Suprapubic skin (tissue), 4 donors: ENCODE measurements around the gene G6PC3. TPM values are rescaled to one million over a fixed set of nuclear protein-coding genes. Genes with fewer than 3 reads are reported as not detected.
"Not testable (repeated sequence)": the region's sequence is repeated elsewhere in the genome, so short reads cannot be mapped to it uniquely, and the experiment has no call there.

ENCODE experiments used
- DNase-seq, 2 donors: peaks; one replicate each; pipeline ENCODE4 v3.0.0-alpha.2; 2019; ENCODE audit warnings: low spot score in 2 of 2
- H3K27ac ChIP-seq: fragments of 200-600 bp; sonication (generic); one replicate; pipeline ENCODE4 v1.5.1; 2019
- H3K27me3 ChIP-seq: fragments of 200-600 bp; sonication (generic); one replicate; pipeline ENCODE4 v1.5.1; 2019
- H3K36me3 ChIP-seq: fragments of 200-600 bp; sonication (generic); one replicate; pipeline ENCODE4 v1.5.1; 2019
- H3K4me1 ChIP-seq: fragments of 200-600 bp; sonication (generic); one replicate; pipeline ENCODE4 v1.5.1; 2019
- H3K4me3 ChIP-seq: fragments of 200-600 bp; sonication (generic); one replicate; pipeline ENCODE4 v1.5.1; 2019; ENCODE audit warnings: mild to moderate bottlenecking
- H3K9me3 ChIP-seq: fragments of 200-600 bp; sonication (generic); one replicate; pipeline ENCODE4 v1.5.1; 2019
- CTCF ChIP-seq, 2 donors: fragments of 200-600 bp in 1 of 2; fragments of 450-650 bp in 1 of 2; sonication (generic) in 1 of 2; IDR thresholded peaks; one replicate each; pipeline ENCODE4 v1.5.1; 2016 to 2019; ENCODE audit warnings: antibody characterized with exemption in 2 of 2, mild to moderate bottlenecking in 1 of 2, moderate library complexity in 1 of 2
- EP300 ChIP-seq: sonication (generic); formaldehyde crosslinking; IDR thresholded peaks from one replicate; pipeline ENCODE4 v1.6.1; 2017; ENCODE audit warnings: antibody characterized with exemption
- POLR2A ChIP-seq, 2 donors: fragments of 450-650 bp; IDR thresholded peaks; one replicate each; pipeline ENCODE4 v1.6.1; 2017; ENCODE audit warnings: antibody characterized with exemption in 2 of 2, mild to moderate bottlenecking in 2 of 2, moderate library complexity in 2 of 2
- POLR2AphosphoS5 ChIP-seq, 3 donors: sonication (generic); formaldehyde crosslinking; IDR thresholded peaks; one replicate each; pipeline ENCODE4 v1.6.1; 2017; ENCODE audit warnings: antibody characterized with exemption in 3 of 3
- WGBS: methylation state at CpG from one replicate; pipeline ENCODE4 v1.1.5; 2018; 5-methylcytosine and 5-hydroxymethylcytosine counted together
- total RNA-seq, 4 donors: library from RNA; depleted of rRNA; stranded (reverse); fragments of >200 nt; gene quantifications; one replicate each; pipeline ENCODE4 v1.1.0, GENCODE V29; 2016

Gene G6PC3
- total RNA-seq, 4 donors from 2014 or later: 12.7 to 20.4 (median 15.4) TPM

DNA sequence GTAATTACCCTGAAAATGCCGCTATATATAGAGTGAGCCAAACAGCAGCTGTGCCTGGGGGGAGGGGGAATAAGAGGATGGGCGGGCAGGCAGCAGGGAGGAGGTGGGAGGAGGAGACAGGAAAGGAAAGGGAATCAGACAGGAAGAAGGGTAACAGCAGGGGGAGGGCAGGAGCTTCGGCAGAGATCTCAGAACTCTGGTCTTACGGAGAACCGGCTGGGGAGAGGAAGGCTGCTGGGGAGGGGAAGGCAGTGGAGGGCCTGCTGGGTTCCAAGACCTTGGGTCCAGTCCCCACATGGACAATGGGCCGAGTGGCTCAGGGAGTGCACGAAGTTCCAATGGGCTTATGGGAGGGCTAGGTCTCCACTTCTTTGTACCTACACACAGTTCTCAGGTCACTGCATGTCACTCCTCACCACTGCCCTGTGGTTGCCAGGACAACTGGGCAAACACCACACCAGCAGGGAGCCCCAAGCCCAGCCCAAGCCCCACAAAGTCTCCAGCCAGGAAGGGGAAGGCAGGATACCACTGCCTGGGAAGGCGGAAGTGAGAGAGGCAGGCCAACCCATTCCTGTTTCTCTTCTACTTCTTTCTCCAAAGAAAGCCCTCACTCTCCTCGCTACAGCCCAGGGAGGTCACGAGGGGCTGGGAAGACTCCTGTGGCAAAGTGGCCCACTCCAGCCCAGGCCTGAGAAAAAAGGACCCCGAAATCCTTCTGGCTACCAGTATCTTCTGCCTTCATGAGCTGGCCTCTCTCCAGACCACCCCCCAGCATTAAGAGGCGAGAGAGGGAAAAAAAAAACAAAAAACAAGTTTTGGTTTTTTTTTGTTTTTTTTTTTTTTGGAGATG, 25.3 kb downstream of the G6PC3 start:
- Histone ChIP-seq H3K27ac (peak overlapping the region; percentile 76), H3K27me3 (no peaks in the 10 kb centered on the region), H3K4me1 (peaks cover 46% of the 10 kb centered on the region), H3K9me3 (no peaks in the 10 kb centered on the region), H3K4me3 (peak overlapping the region; percentile 33), H3K36me3 (peaks cover 29% of the 10 kb centered on the region)
- TF ChIP-seq POLR2AphosphoS5 (IDR thresholded peaks at IDR 0.05): no peak
- TF ChIP-seq EP300: no peak
- no peak for TF ChIP-seq POLR2A (IDR thresholded peaks at IDR 0.05)
- no peak for TF ChIP-seq CTCF (IDR thresholded peaks at IDR 0.05)
- WGBS: 24% methylated on average over 11 of the region's 12 CpGs
- no peak for DNase-seq

GRCh38 chr17:44097110-44097958, 26.8 kb downstream of the G6PC3 start:
- Histone ChIP-seq H3K4me3 (no peak overlapping the region), H3K36me3 (peaks cover 14% of the 10 kb centered on the region), H3K9me3 (no peaks in the 10 kb centered on the region), H3K4me1 (peaks cover 55% of the 10 kb centered on the region), H3K27me3 (no peaks in the 10 kb centered on the region), H3K27ac (peak overlapping the region; percentile 76)
- TF ChIP-seq POLR2A (IDR thresholded peaks at IDR 0.05) (no peak), POLR2AphosphoS5 (IDR thresholded peaks at IDR 0.05) (no peak), EP300 (no peak), CTCF (IDR thresholded peaks at IDR 0.05) (no peak)
- no peak for DNase-seq
- 48% methylated on average over 3 of the region's 13 CpGs for WGBS

DNA sequence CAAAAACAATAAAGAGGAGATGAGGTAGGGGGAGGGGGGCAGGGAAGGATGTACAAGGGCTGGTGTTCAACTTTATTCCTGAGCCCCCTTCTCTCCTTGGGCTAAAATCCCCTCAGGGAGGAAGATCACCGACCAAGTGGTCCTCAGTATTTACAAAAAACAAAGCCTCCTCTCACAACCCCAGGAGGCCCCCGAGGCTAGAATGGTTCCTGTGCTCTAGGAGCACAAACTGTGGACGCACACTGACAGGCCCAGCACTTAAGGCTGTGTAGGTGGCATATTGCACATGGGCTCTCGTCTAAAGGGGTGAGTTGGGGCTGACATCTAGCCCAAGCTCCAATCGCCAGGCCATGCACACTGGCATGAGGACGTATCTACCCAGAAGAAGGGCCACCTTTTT, 31.3 kb downstream of the G6PC3 start:
- not testable (repeated sequence) for H3K27ac ChIP-seq, H3K36me3 ChIP-seq, H3K27me3 ChIP-seq, DNase-seq, H3K4me3 ChIP-seq, H3K9me3 ChIP-seq
- WGBS: 86% methylated on average over 5 of the region's 6 CpGs
- peaks cover 80% of the 10 kb centered on the region for H3K4me1 ChIP-seq

DNA sequence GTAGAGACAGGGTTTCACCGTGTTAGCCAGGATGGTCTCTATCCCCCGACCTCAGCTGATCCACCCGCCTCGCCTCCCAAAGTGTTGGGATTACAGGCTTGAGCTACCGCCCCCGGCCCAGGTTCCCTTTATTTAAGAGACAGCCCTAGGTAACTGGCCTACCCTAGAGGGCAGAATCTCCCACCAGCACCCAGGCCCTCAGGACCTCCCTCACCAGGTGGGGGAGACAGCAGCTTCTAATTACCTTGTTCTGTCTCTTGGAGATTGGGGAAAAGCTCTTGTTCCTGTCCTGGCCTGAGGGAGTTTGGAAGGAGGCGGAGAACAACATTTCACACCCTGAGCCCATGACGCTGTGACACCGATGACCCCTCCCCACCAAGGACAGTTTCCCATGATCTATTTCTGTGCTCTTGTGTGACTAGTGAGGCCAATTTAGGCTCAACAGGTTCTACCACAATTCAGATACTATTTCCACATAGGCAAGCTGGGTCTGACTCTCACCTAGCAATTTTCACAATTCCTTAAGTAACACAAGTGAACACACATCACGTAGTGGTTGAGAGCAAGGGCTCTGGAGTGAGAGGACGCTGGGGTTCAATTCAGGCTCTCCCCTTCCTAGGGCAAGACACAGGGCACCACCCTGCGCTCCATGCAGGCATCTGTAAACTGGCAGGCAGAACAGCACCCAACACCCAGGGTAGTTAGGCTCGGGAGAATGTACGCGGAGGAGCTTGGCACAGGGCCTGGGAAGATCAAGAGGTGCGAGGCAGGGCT, 32.5 kb downstream of the G6PC3 start:
- H3K27ac ChIP-seq: peak overlapping the region; percentile 66

DNA sequence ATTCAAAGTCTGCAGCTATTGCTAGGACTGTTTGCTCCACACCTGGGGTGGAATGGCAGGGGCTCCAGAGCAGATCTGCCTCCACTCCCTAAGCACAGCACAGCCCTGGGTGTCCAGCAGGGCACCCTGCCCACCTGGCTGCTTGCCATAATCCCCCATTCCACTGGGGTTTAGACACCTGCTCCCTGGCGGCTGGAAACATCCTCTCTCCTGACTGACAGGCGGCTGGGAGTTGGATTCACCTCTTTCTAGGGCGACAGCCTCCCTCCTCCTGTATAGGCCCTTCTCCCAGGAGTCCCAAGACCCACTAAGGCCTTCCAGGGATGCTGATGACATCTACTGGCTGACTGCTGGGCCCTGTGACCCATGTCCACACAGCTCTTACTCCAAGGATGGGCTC, 34.9 kb downstream of the G6PC3 start:
- WGBS: 73% methylated on average over 3 of the region's 3 CpGs
- Histone ChIP-seq H3K4me3 (no peak overlapping the region), H3K36me3 (no peaks in the 10 kb centered on the region), H3K9me3 (no peaks in the 10 kb centered on the region), H3K4me1 (peaks cover 89% of the 10 kb centered on the region), H3K27me3 (no peaks in the 10 kb centered on the region), H3K27ac (no peak overlapping the region)
- no peak for TF ChIP-seq EP300
- TF ChIP-seq POLR2AphosphoS5 (IDR thresholded peaks at IDR 0.05): no peak
- no peak for TF ChIP-seq CTCF (IDR thresholded peaks at IDR 0.05)
- TF ChIP-seq POLR2A (IDR thresholded peaks at IDR 0.05): no peak
- no peak for DNase-seq

More for the DNA sequence above, 32.5 kb downstream of the G6PC3 start:
- Histone ChIP-seq H3K36me3 (no peaks in the 10 kb centered on the region), H3K4me3 (no peak overlapping the region), H3K4me1 (peaks cover 80% of the 10 kb centered on the region), H3K9me3 (no peaks in the 10 kb centered on the region), H3K27me3 (no peaks in the 10 kb centered on the region)
- peak in 2 of 3 donors; percentile 45 to 56 for TF ChIP-seq POLR2AphosphoS5 (IDR thresholded peaks at IDR 0.05)
- TF ChIP-seq POLR2A (IDR thresholded peaks at IDR 0.05): no peak
- no peak for DNase-seq
- 66% methylated on average over 16 of the region's 16 CpGs for WGBS
